K562 (cell line): ENCODE results near the gene ACTBL2. TPM values are rescaled to one million over a fixed set of nuclear protein-coding genes. Genes with fewer than 3 reads are reported as not detected.

Experiments
- ATAC-seq: fragments of 200-7000 bp; cut with Tn5 transposase; 3 replicates; pipeline ENCODE4 v1.9.1; 2020; ENCODE audit warnings: moderate library complexity
- BruUV-seq: library from RNA; stranded (reverse); fragments of 400-500 nt; replicated peaks from 2 replicates; lab custom pipeline; 2021; lab: Mats Ljungman, UMichigan
- CTCF ChIA-PET: fragments of 300-600 bp; formaldehyde crosslinking; extraction: SDS; loops from one replicate; lab custom pipeline; 2021; ENCODE audit warnings: low intra/inter-chr PET ratio; lab: Yijun Ruan, JAX
- POLR2A ChIA-PET: fragments of 300-600, 350-650 bp; sonication (Branson Sonifier 250); formaldehyde crosslinking; extraction: SDS; loops from one replicate; lab custom pipeline; 2021; ENCODE audit warnings: antibody characterized with exemption, inconsistent platforms; lab: Yijun Ruan, JAX
- DNase-seq, 4 experiments: peaks; one replicate each; pipeline versions ENCODE4 v3.0.0 to v3.0.0-alpha.2; 2011 to 2018; ENCODE audit warnings: low spot score in 3 of 4, mixed read lengths in 3 of 4; ENCODE audit errors: extremely low read depth in 1 of 4
- FAIRE-seq: peaks from 2 replicates; lab custom pipeline; 2011; peaks lifted over from hg19 to GRCh38; lab: Jason Lieb, UNC
- H2AFZ ChIP-seq: 2 replicates; pipeline ENCODE4 v1.6.0; 2011; ENCODE audit warnings: low read depth, low read length, control low read depth, inconsistent platforms
- H3K27ac ChIP-seq: fragments of 200-600 bp; 3 replicates; pipeline ENCODE4 v1.8.0; 2011; ENCODE audit warnings: low read depth, mild to moderate bottlenecking, control low read depth, inconsistent platforms, low read length, moderate library complexity, mixed read lengths; ENCODE audit errors: extremely low read depth
- H3K27me3 ChIP-seq, 2 experiments: fragments of 300-600 bp in 1 of 2; 2 replicates in 1 of 2; 3 replicates in 1 of 2; pipeline versions ENCODE4 v1.6.0 to v1.8.0; 2011; ENCODE audit warnings: inconsistent platforms in 2 of 2, low read length in 2 of 2, mild to moderate bottlenecking in 1 of 2, mixed read lengths in 1 of 2, moderate library complexity in 1 of 2; ENCODE audit not compliant: control insufficient read depth in 2 of 2, insufficient read depth in 2 of 2
- H3K36me3 ChIP-seq: fragments of 300-600 bp; 3 replicates; pipeline ENCODE4 v1.8.0; 2011; ENCODE audit warnings: mild to moderate bottlenecking, low read length, inconsistent platforms; ENCODE audit not compliant: control insufficient read depth, insufficient read depth
- H3K4me1 ChIP-seq, 2 experiments: fragments of 200-600 bp in 1 of 2; replicated peaks in 1 of 2; 2 replicates in 1 of 2; 3 replicates in 1 of 2; pipeline versions ENCODE4 v1.5.1 to v1.8.0; 2011; ENCODE audit warnings: inconsistent platforms in 2 of 2, low read length in 2 of 2, mild to moderate bottlenecking in 1 of 2, mixed read lengths in 1 of 2, moderate library complexity in 1 of 2; ENCODE audit not compliant: control insufficient read depth in 2 of 2, insufficient read depth in 2 of 2
- H3K4me2 ChIP-seq: 2 replicates; pipeline ENCODE4 v1.6.1; 2011; ENCODE audit warnings: low read length, control low read depth, inconsistent platforms, mixed read lengths; ENCODE audit not compliant: insufficient read depth
- H3K4me3 ChIP-seq: fragments of 200-600 bp; sonication (generic), shearing (Covaris generic); 2 replicates; pipeline ENCODE4 v1.5.1; 2016; ENCODE audit warnings: control low read depth, inconsistent platforms
- H3K79me2 ChIP-seq: fragments of 200-600 bp; 3 replicates; pipeline ENCODE4 v1.8.0; 2011; ENCODE audit warnings: low read length, inconsistent platforms; ENCODE audit not compliant: control insufficient read depth, insufficient read depth
- H3K9ac ChIP-seq, 2 experiments: 2 replicates each; pipeline versions ENCODE4 v1.6.0 to v1.6.1; 2011; ENCODE audit warnings: low read depth in 2 of 2, low read length in 2 of 2, control low read depth in 1 of 2, inconsistent platforms in 1 of 2, mild to moderate bottlenecking in 1 of 2, mixed read lengths in 1 of 2; ENCODE audit not compliant: insufficient read depth in 1 of 2
- H3K9me1 ChIP-seq: one replicate; pipeline ENCODE4 v1.6.0; 2011; ENCODE audit warnings: inconsistent platforms, mild to moderate bottlenecking, low read length, moderate library complexity; ENCODE audit not compliant: control insufficient read depth, insufficient read depth
- H3K9me3 ChIP-seq: replicated peaks from 2 replicates; pipeline ENCODE4 v1.5.1; 2011; ENCODE audit warnings: low read depth, low read length, inconsistent platforms; ENCODE audit not compliant: control insufficient read depth, insufficient read depth
- H4K20me1 ChIP-seq: replicated peaks from 2 replicates; pipeline ENCODE4 v1.6.1; 2011; ENCODE audit warnings: low read length, inconsistent platforms, mixed read lengths; ENCODE audit not compliant: control insufficient read depth, insufficient read depth
- CREB1 ChIP-seq, 2 experiments: sonication (generic) in 1 of 2; formaldehyde crosslinking in 1 of 2; IDR thresholded peaks; 2 replicates each; pipeline versions ENCODE4 v1.6.1 to v1.8.0; 2012 to 2022; ENCODE audit warnings: inconsistent platforms in 1 of 2, mild to moderate bottlenecking in 1 of 2, missing genetic modification reagents in 1 of 2, moderate library complexity in 1 of 2
- CSDE1 ChIP-seq, 2 experiments: fragments of 450-650 bp; IDR thresholded peaks; 2 replicates each; pipeline ENCODE4 v1.6.1; 2016; ENCODE audit warnings: mild to moderate bottlenecking in 1 of 2
- KAT7 ChIP-seq: sonication (generic); formaldehyde crosslinking; IDR thresholded peaks from 2 replicates; pipeline ENCODE4 v1.8.0; 2022; ENCODE audit warnings: missing genetic modification reagents, mild to moderate bottlenecking, borderline replicate concordance
- KLF1 ChIP-seq: fragments of 450-650 bp; IDR thresholded peaks from 2 replicates; pipeline ENCODE4 v1.6.1; 2016; ENCODE audit warnings: missing genetic modification characterization, missing compliant biosample characterization
- MTF1 ChIP-seq: fragments of 250-450 bp; sonication (Bioruptor Pico); IDR thresholded peaks from 2 replicates; pipeline ENCODE4 v1.9.0; 2021; ENCODE audit warnings: moderate library complexity, mild to moderate bottlenecking, inconsistent platforms, borderline replicate concordance
- PHF21A ChIP-seq: fragments of 450-650 bp; IDR thresholded peaks from 2 replicates; pipeline ENCODE4 v1.6.1; 2017; ENCODE audit warnings: low read depth, borderline replicate concordance
- TGIF2 ChIP-seq: sonication (generic); formaldehyde crosslinking; IDR thresholded peaks from 2 replicates; pipeline ENCODE4 v1.8.1; 2022; ENCODE audit warnings: mild to moderate bottlenecking, missing genetic modification reagents, moderate library complexity
- TOE1 ChIP-seq, 2 experiments: fragments of 450-650 bp in 1 of 2; sonication (generic) in 1 of 2; formaldehyde crosslinking in 1 of 2; IDR thresholded peaks; 2 replicates each; pipeline versions ENCODE4 v1.7.1 to v1.8.0; 2016 to 2022; ENCODE audit warnings: borderline replicate concordance in 2 of 2, mild to moderate bottlenecking in 2 of 2, antibody characterized with exemption in 1 of 2, inconsistent platforms in 1 of 2, low read depth in 1 of 2, missing genetic modification reagents in 1 of 2, moderate library complexity in 1 of 2
- ZSCAN29 ChIP-seq: fragments of 450-650 bp; IDR thresholded peaks from 2 replicates; pipeline ENCODE4 v1.6.1; 2017
- WGBS: fragments of 100-300 bp; shearing (Covaris generic); methylation state at CpG from one replicate; pipeline ENCODE4 v1.1.6; 2016; ENCODE audit warnings: low coverage, mixed read lengths; ENCODE audit not compliant: insufficient coverage; ENCODE audit errors: missing lambda C conversion rate; 5-methylcytosine and 5-hydroxymethylcytosine counted together
- in situ Hi-C: fragments of 300-500 bp; cut with MboI; formaldehyde crosslinking; loops from 4 replicates; pipeline ENCODE4 v1.15.0; 2018; ENCODE audit warnings: inconsistent platforms, mixed read lengths
- intact Hi-C: fragments of 100-400 bp; cut with micrococcal nuclease; formaldehyde crosslinking; loops from 2 replicates; pipeline ENCODE4 v1.14.2; 2022
- polyA plus RNA-seq, 8 experiments: library from polyadenylated mRNA; depleted of rRNA in 4 of 8; stranded (reverse) in 5 of 8; unstranded in 3 of 8; fragments of >200 nt; fragmentation: Nextera tagmentation in 2 of 8; fragmentation: Illumina TruSeq in 1 of 8; extraction: Ambion mirVana in 2 of 8; extraction: Trizol in 1 of 8; gene quantifications; 2 replicates each; pipeline versions ENCODE4 v1.2.1 to v1.2.3, GENCODE V29; 2011 to 2014; ENCODE audit warnings: inconsistent platforms in 1 of 8, missing spikeins in 1 of 8
- total RNA-seq, 7 experiments: library from RNA; depleted of rRNA in 6 of 7; stranded (reverse); fragments of >200 nt in 6 of 7; fragmentation: Illumina TruSeq in 2 of 7; extraction: Trizol in 2 of 7; gene quantifications; 2 replicates each; pipeline versions ENCODE4 v1.2.1 to v1.2.3, GENCODE V29; 2011 to 2021; ENCODE audit warnings: low replicate concordance in 1 of 7
- TF ChIP-seq, protein P1 (sequence below): fragments of 450-650 bp; IDR thresholded peaks from 2 replicates; pipeline ENCODE4 v1.6.1; 2017; ENCODE audit warnings: mild to moderate bottlenecking, moderate library complexity
- TF ChIP-seq, protein P2 (sequence below): sonication (generic); formaldehyde crosslinking; IDR thresholded peaks from 2 replicates; pipeline ENCODE4 v1.8.0; 2022; ENCODE audit warnings: mild to moderate bottlenecking, missing genetic modification reagents

The ACTBL2 gene
- total and polyA plus RNA-seq, 9 of the 15 experiments (the other 6 are each of a cell fraction or from before 2014, with no cell fraction given): not detected

DNA sequence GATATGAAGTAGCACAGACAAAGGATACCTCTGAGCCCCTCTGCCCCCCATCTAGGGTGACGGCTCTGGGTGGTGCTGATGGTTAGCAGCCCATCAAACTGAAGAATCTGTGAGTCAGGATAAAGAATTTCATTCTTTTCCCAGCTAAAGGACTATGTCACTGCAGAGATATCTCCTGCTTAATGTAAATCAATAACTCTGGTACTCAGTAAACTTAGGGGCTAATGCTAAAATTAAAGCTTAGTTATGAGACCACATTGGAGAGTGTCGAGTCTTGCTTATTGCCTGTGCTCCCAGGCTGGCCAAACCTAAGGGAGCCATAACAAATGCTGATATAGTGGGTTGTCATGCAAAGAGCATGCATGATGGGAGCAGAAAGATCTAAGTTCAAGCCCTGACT, 25.6 kb upstream of the ACTBL2 start:
- no peaks in the 10 kb centered on the region for H3K79me2 ChIP-seq
- no peak overlapping the region for H2AFZ ChIP-seq
- H3K9me1 ChIP-seq: no peaks in the 10 kb centered on the region
- no peaks in the 10 kb centered on the region for H3K36me3 ChIP-seq
- H3K27ac ChIP-seq: no peak overlapping the region
- CTCF ChIA-PET: no interaction called here
- BruUV-seq: no TSS peak
- no peaks in the 10 kb centered on the region for H4K20me1 ChIP-seq
- H3K4me2 ChIP-seq: no peak overlapping the region
- DNase-seq (no peak), ATAC-seq (no peak), FAIRE-seq (no peak)
- TF ChIP-seq TOE1 (IDR thresholded peaks at IDR 0.05; ENCODE audit: borderline replicate concordance): no peak
- no peak for TF ChIP-seq TOE1 (CRISPR knock-in tag; IDR thresholded peaks at IDR 0.05; ENCODE audit: borderline replicate concordance, low read depth)
- TF ChIP-seq PHF21A: no peak
- no peak for TF ChIP-seq TGIF2 (CRISPR knock-in tag)
- TF ChIP-seq ZSCAN29: no peak
- TF ChIP-seq, protein P1, sequence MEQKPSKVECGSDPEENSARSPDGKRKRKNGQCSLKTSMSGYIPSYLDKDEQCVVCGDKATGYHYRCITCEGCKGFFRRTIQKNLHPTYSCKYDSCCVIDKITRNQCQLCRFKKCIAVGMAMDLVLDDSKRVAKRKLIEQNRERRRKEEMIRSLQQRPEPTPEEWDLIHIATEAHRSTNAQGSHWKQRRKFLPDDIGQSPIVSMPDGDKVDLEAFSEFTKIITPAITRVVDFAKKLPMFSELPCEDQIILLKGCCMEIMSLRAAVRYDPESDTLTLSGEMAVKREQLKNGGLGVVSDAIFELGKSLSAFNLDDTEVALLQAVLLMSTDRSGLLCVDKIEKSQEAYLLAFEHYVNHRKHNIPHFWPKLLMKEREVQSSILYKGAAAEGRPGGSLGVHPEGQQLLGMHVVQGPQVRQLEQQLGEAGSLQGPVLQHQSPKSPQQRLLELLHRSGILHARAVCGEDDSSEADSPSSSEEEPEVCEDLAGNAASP: no peak
- TF ChIP-seq, protein P2, sequence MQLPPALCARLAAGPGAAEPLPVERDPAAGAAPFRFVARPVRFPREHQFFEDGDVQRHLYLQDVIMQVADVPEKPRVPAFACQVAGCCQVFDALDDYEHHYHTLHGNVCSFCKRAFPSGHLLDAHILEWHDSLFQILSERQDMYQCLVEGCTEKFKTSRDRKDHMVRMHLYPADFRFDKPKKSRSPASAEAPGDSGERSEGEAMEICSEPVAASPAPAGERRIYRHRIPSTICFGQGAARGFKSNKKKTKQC (CRISPR knock-in tag): no peak
- no peak for TF ChIP-seq CREB1 (IDR thresholded peaks at IDR 0.05)
- no peak for TF ChIP-seq CREB1 (CRISPR knock-in tag; IDR thresholded peaks at IDR 0.05)
- no peak for TF ChIP-seq KLF1 (tag)
- TF ChIP-seq CSDE1 (IDR thresholded peaks at IDR 0.05): no peak
- no peak for TF ChIP-seq KAT7 (CRISPR knock-in tag)
- TF ChIP-seq MTF1 (CRISPR knock-in tag): no peak
- no peaks in the 10 kb centered on the region for H3K4me1 ChIP-seq
- 0% methylated on average over 2 of the region's 2 CpGs for WGBS
- POLR2A ChIA-PET: interaction anchor here (0.7 kb wide), 1 partner anchor 402 kb away, joined by 3 read pairs; no protein-coding TSS in a partner anchor
- peaks cover 0 to 2% of the 10 kb centered on the region in 2 experiments; a peak in 1 of 5 replicates for H3K27me3 ChIP-seq
- H3K9me3 ChIP-seq: no peaks in the 10 kb centered on the region
- H3K4me3 ChIP-seq: no peak overlapping the region
- in situ Hi-C loops (no loop called here), intact Hi-C loops (loop anchor here (10.0 kb wide), 1 partner anchor 267 kb away; no protein-coding TSS in a partner anchor)
- no peak overlapping the region for H3K9ac ChIP-seq
